Fibroblast of lung (primary cell): Measurements from ENCODE around the gene RNF157. TPM values are rescaled to one million over a fixed set of nuclear protein-coding genes. Genes with fewer than 3 reads are reported as not detected.

Experiments
- DNase-seq, 2 donors: peaks; one replicate each; pipeline versions ENCODE4 v3.0.0 to v3.0.0-alpha.2; 2010; ENCODE audit warnings: low read depth in 2 of 2
- H2AFZ ChIP-seq: 2 replicates; pipeline ENCODE4 v1.5.1; 2012; ENCODE audit warnings: low read length, control low read depth, inconsistent platforms
- H3K27ac ChIP-seq: 2 replicates; pipeline ENCODE4 v1.5.1; 2011; ENCODE audit warnings: low read length, control low read depth; ENCODE audit not compliant: insufficient read depth
- H3K27me3 ChIP-seq: 2 replicates; pipeline ENCODE4 v1.5.1; 2011; ENCODE audit warnings: mild to moderate bottlenecking, low read length; ENCODE audit not compliant: control insufficient read depth, insufficient read depth
- H3K36me3 ChIP-seq: 2 replicates; pipeline ENCODE4 v1.5.1; 2011; ENCODE audit warnings: low read length; ENCODE audit not compliant: control insufficient read depth, insufficient read depth
- H3K4me1 ChIP-seq: 2 replicates; pipeline ENCODE4 v1.5.1; 2011; ENCODE audit warnings: low read length; ENCODE audit not compliant: control insufficient read depth, insufficient read depth; ENCODE audit errors: extremely low read depth
- H3K4me2 ChIP-seq: 2 replicates; pipeline ENCODE4 v1.5.1; 2011; ENCODE audit warnings: low read length, control low read depth; ENCODE audit not compliant: insufficient read depth; ENCODE audit errors: extremely low read depth
- H3K4me3 ChIP-seq, 4 experiments: fragments of 200-600 bp in 1 of 4; sonication (generic) in 1 of 4; replicated peaks in 1 of 4; 2 replicates each; pipeline ENCODE4 v1.5.1; 2011 to 2016; ENCODE audit warnings: low read length in 4 of 4, low read depth in 3 of 4, mild to moderate bottlenecking in 3 of 4, control low read depth in 2 of 4, inconsistent platforms in 1 of 4, mixed read lengths in 1 of 4; ENCODE audit not compliant: insufficient read depth in 1 of 4; ENCODE audit errors: control extremely low read depth in 1 of 4
- H3K79me2 ChIP-seq: 2 replicates; pipeline ENCODE4 v1.5.1; 2012; ENCODE audit warnings: mild to moderate bottlenecking, low read length, inconsistent platforms; ENCODE audit not compliant: control insufficient read depth, insufficient read depth
- H3K9ac ChIP-seq: 2 replicates; pipeline ENCODE4 v1.5.1; 2011; ENCODE audit warnings: mild to moderate bottlenecking, low read length, control low read depth; ENCODE audit not compliant: insufficient read depth
- H3K9me3 ChIP-seq: 2 replicates; pipeline ENCODE4 v1.5.1; 2012; ENCODE audit warnings: low read depth, low read length; ENCODE audit not compliant: control insufficient read depth, insufficient read depth
- H4K20me1 ChIP-seq: 2 replicates; pipeline ENCODE4 v1.5.1; 2011; ENCODE audit warnings: low read length; ENCODE audit not compliant: control insufficient read depth, insufficient read depth; ENCODE audit errors: extremely low read depth
- CTCF ChIP-seq, 2 donors: IDR thresholded peaks in 1 of 2; conservative IDR thresholded peaks in 1 of 2; 1 replicate in 1 of 2; 2 replicates in 1 of 2; pipeline ENCODE4 v1.5.1; 2011 to 2012; ENCODE audit warnings: low read length in 2 of 2, control low read depth in 1 of 2, inconsistent platforms in 1 of 2, low read depth in 1 of 2, mild to moderate bottlenecking in 1 of 2
- EZH2 ChIP-seq: IDR thresholded peaks from 2 replicates; pipeline ENCODE4 v1.5.1; 2012; ENCODE audit warnings: low read length, control low read depth, mild to moderate bottlenecking; ENCODE audit errors: missing control alignments
- polyA plus RNA-seq, 2 donors: library from polyadenylated mRNA; depleted of rRNA in 1 of 2; stranded (reverse) in 1 of 2; unstranded in 1 of 2; fragments of >200 nt; gene quantifications; 2 replicates each; pipeline ENCODE4 v1.2.1, GENCODE V29; 2011 to 2012; ENCODE audit warnings: missing spikeins in 1 of 2
- total RNA-seq: library from RNA; depleted of rRNA; stranded (reverse); fragments of >200 nt; gene quantifications from 2 replicates; pipeline ENCODE4 v1.2.1, GENCODE V29; 2014

The RNF157 gene
- total and polyA plus RNA-seq, 2 donors (not counting 1 experiment from before 2014, with no cell fraction given), result 2.0 to 3.1 TPM

- no peak overlapping the region for H2AFZ ChIP-seq
- no peaks in the 10 kb centered on the region for H3K36me3 ChIP-seq
- H3K4me2 ChIP-seq, result no peak overlapping the region
- TF ChIP-seq EZH2 (no peak), CTCF (conservative IDR thresholded peaks at IDR 0.05 in 1 of 2, IDR thresholded peaks at IDR 0.05 in 1 of 2; ENCODE audit: low read depth in 1 of 2, low read length in 2 of 2) (peak in 1 of 2 donors; percentile 23)
- H3K9me3 ChIP-seq, result no peaks in the 10 kb centered on the region
- no peak overlapping the region for H3K9ac ChIP-seq
- H3K4me3 ChIP-seq, result no peak overlapping the region
- no peak overlapping the region for H3K27ac ChIP-seq
- peak in 1 of 2 donors; percentile 15 for DNase-seq
- no peaks in the 10 kb centered on the region for H4K20me1 ChIP-seq
- peaks cover 2% of the 10 kb centered on the region for H3K4me1 ChIP-seq
- peaks cover 7% of the 10 kb centered on the region for H3K79me2 ChIP-seq
- no peaks in the 10 kb centered on the region for H3K27me3 ChIP-seq
These were observed 132.8 kb downstream of the RNF157 start for GRCh38 chr17:76107509-76107908.

GRCh38 chr17:76106703-76107102 lies 133.6 kb downstream of the RNF157 start:
- TF ChIP-seq CTCF (conservative IDR thresholded peaks at IDR 0.05 in 1 of 2, IDR thresholded peaks at IDR 0.05 in 1 of 2; ENCODE audit: low read depth in 1 of 2, low read length in 2 of 2), result no peak
- H3K79me2 ChIP-seq, result peaks cover 12% of the 10 kb centered on the region
- H3K36me3 ChIP-seq, result peaks cover under 1% of the 10 kb centered on the region
- H3K27ac ChIP-seq, result no peak overlapping the region
- no peak overlapping the region for H3K9ac ChIP-seq
- no peak overlapping the region for H3K4me3 ChIP-seq
- peaks cover 3% of the 10 kb centered on the region for H3K4me1 ChIP-seq
- no peak overlapping the region for H3K4me2 ChIP-seq
- no peaks in the 10 kb centered on the region for H4K20me1 ChIP-seq
- no peaks in the 10 kb centered on the region for H3K9me3 ChIP-seq
- no peak for DNase-seq
- no peak overlapping the region for H2AFZ ChIP-seq
- no peaks in the 10 kb centered on the region for H3K27me3 ChIP-seq

GRCh38 chr17:76104896-76105231 lies 135.4 kb downstream of the RNF157 start:
- Histone ChIP-seq H3K4me2 (no peak overlapping the region), H2AFZ (no peak overlapping the region), H3K4me3 (no peak overlapping the region), H3K79me2 (peaks cover 15% of the 10 kb centered on the region), H4K20me1 (no peaks in the 10 kb centered on the region), H3K27ac (no peak overlapping the region), H3K36me3 (peaks cover 5% of the 10 kb centered on the region), H3K9ac (no peak overlapping the region), H3K9me3 (no peaks in the 10 kb centered on the region), H3K4me1 (peaks cover 3% of the 10 kb centered on the region), H3K27me3 (no peaks in the 10 kb centered on the region)
- DNase-seq, result no peak
- TF ChIP-seq CTCF (conservative IDR thresholded peaks at IDR 0.05 in 1 of 2, IDR thresholded peaks at IDR 0.05 in 1 of 2; ENCODE audit: low read depth in 1 of 2, low read length in 2 of 2) (no peak), EZH2 (no peak)
